Stomach smooth muscle (tissue), 2 donors: ENCODE results near the gene CAPN1.
"Not testable (repeated sequence)": the region's sequence is repeated elsewhere in the genome, so short reads cannot be mapped to it uniquely, and the experiment has no call there.

ENCODE experiments used
- H3K27ac ChIP-seq: one replicate; pipeline ENCODE4 v1.7.0; 2013; ENCODE audit warnings: mild to moderate bottlenecking, low read length, inconsistent platforms
- H3K27me3 ChIP-seq, 2 donors: one replicate each; pipeline ENCODE4 v1.7.0; 2013; ENCODE audit warnings: low read length in 2 of 2; ENCODE audit not compliant: insufficient read depth in 2 of 2, control insufficient read depth in 1 of 2
- H3K36me3 ChIP-seq, 2 donors: one replicate each; pipeline ENCODE4 v1.7.0; 2013; ENCODE audit warnings: low read length in 2 of 2; ENCODE audit not compliant: control insufficient read depth in 2 of 2, insufficient read depth in 2 of 2
- H3K4me1 ChIP-seq: one replicate; pipeline ENCODE4 v1.7.0; 2013; ENCODE audit warnings: low read length; ENCODE audit not compliant: control insufficient read depth, insufficient read depth
- H3K4me3 ChIP-seq, 2 donors: one replicate each; pipeline ENCODE4 v1.7.0; 2013; ENCODE audit warnings: low read length in 2 of 2
- H3K9ac ChIP-seq, 2 donors: one replicate each; pipeline ENCODE4 v1.7.0; 2013; ENCODE audit warnings: low read length in 2 of 2, mild to moderate bottlenecking in 1 of 2
- H3K9me3 ChIP-seq, 2 donors: one replicate each; pipeline ENCODE4 v1.7.0; 2013; ENCODE audit warnings: low read length in 2 of 2; ENCODE audit not compliant: control insufficient read depth in 2 of 2
- donor health status: healthy.
- donor health status: Pancreatic carcinoma.

CAPN1 gene

DNA sequence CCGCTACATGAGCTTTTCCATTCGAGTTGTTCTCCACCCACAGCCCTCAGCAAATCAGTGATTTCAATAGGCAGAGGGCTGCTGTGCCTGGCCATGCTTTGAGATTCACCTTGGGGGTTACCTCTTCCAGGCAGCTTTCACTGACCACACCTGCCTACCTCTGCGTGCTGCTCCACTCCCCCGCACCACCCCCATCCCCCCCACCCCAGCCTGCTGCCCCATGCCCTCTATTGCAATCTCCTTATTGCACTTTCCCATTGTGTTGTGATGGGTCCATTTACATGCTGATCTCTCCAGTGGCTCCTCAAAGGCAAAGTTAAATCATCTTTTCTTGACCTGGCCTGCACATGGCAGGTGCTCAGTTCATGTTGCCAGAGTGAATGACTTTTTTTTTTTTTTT, 62.1 kb downstream of the CAPN1 start:
- Histone ChIP-seq H3K4me1 (no peaks in the 10 kb centered on the region), H3K27me3 (no peaks in the 10 kb centered on the region), H3K27ac (no peak overlapping the region), H3K9ac (no peak overlapping the region), H3K36me3 (no peaks in the 10 kb centered on the region), H3K4me3 (no peak overlapping the region), H3K9me3 (no peaks in the 10 kb centered on the region)

DNA sequence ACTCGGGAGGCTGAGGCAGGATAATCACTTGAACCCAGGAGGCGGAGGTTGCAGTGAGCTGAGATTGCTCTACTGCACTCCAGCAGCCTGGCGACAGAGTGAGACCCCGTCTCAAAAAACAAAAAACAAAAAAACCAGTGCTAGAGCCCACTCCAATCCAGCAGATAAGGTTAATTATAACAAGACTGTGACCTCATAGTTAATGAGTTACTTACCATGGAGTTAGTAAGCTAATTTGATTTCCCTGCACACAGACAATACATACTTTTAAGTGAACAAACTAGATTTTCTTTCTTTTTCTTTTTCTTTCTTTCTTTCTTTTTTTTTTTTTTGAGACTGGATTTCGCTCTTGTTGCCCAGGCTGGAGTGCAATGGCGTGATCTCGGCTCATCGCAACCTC, 63.3 kb downstream of the CAPN1 start:
- H3K27ac ChIP-seq, H3K36me3 ChIP-seq, H3K27me3 ChIP-seq, H3K4me3 ChIP-seq, H3K9me3 ChIP-seq, H3K4me1 ChIP-seq, H3K9ac ChIP-seq: not testable (repeated sequence)

DNA sequence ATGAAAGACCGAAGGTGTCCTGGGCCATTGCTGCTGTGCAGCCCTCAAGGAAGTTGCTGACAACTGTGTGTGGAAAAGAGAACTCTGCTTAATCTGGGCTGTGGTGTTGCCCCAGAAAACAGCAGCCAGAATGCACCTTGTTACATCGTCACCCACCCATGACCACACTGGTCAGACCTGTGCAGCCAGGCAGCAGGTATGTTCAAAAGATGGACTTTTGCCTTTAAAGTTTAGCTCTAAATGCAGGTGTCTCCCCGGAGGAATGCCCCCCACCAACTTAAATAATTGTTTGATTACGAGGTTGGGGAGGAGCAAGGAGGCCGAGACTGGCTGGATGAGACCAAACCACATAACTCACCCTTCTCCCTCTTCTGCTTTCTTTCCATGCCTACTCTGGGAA, 64.8 kb downstream of the CAPN1 start:
- Histone ChIP-seq H3K27me3 (no peaks in the 10 kb centered on the region), H3K4me3 (no peak overlapping the region), H3K9me3 (no peaks in the 10 kb centered on the region), H3K4me1 (no peaks in the 10 kb centered on the region), H3K27ac (no peak overlapping the region), H3K36me3 (no peaks in the 10 kb centered on the region), H3K9ac (no peak overlapping the region)

- not testable (repeated sequence) for H3K27me3 ChIP-seq, H3K4me1 ChIP-seq, H3K9ac ChIP-seq
Observed at GRCh38 chr11:65248184-65248710, 66.5 kb downstream of the CAPN1 start.

GRCh38 chr11:65251476-65251875, 69.7 kb downstream of the CAPN1 start:
- Histone ChIP-seq H3K36me3 (no peaks in the 10 kb centered on the region), H3K9ac (no peak overlapping the region), H3K9me3 (no peaks in the 10 kb centered on the region), H3K27me3 (no peaks in the 10 kb centered on the region), H3K4me3 (no peak overlapping the region), H3K27ac (no peak overlapping the region), H3K4me1 (no peaks in the 10 kb centered on the region)

More at GRCh38 chr11:65248184-65248710, 66.5 kb downstream of the CAPN1 start:
- not testable (repeated sequence) for H3K36me3 ChIP-seq, H3K27ac ChIP-seq, H3K9me3 ChIP-seq, H3K4me3 ChIP-seq

- H3K4me3 ChIP-seq: no peak overlapping the region
- no peaks in the 10 kb centered on the region for H3K36me3 ChIP-seq
- H3K27ac ChIP-seq: no peak overlapping the region
- H3K9me3 ChIP-seq: no peaks in the 10 kb centered on the region
- H3K4me1 ChIP-seq: no peaks in the 10 kb centered on the region
- H3K9ac ChIP-seq: no peak overlapping the region
- no peaks in the 10 kb centered on the region for H3K27me3 ChIP-seq
Observed at GRCh38 chr11:65254724-65255123, 73.0 kb downstream of the CAPN1 start.

DNA sequence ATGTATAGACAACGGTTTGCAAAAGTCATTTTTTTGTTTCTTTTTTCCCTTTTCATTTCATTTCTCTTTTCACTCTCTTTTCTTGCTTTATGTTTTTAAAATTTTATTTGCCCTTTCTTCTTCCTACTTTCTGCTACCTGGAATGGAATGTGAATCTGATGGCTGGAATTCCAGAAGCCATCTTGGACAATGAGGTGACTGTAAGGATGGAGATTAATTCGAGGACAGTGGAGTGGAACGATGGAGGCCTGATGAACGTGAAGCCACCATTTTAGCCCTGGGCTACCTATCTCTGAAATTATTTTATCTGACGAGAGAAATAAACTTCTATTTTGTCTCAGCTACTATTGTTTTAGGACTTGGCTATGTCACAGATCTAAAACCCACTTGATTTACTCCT, 77.3 kb downstream of the CAPN1 start:
- H3K4me1 ChIP-seq: peaks cover 18% of the 10 kb centered on the region

DNA sequence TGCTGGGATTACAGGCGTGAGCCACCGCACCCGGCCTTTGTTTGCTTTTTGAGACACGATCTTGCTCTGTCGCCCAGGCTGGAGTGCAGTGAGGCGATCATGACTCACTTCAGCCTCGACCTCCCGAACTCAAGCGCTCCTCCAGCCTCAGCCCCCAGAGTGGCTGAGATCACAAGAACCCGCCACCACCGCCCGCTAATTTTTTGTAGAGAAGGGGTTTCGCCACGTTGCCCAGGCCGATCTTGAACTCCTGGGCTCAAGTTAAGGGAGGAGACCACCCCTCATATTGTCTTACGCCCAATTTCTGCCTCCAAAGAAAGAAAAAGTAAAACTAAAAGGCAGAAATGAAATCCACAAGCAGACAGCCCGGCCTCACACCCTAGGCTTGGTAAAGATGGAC, 78.6 kb downstream of the CAPN1 start:
- no peak overlapping the region for H3K9ac ChIP-seq
- no peak overlapping the region for H3K27ac ChIP-seq
- H3K4me3 ChIP-seq: no peak overlapping the region
- peaks cover 18% of the 10 kb centered on the region for H3K4me1 ChIP-seq
- H3K36me3 ChIP-seq: no peaks in the 10 kb centered on the region
- no peaks in the 10 kb centered on the region for H3K9me3 ChIP-seq
- no peaks in the 10 kb centered on the region for H3K27me3 ChIP-seq

More for the DNA sequence above, 77.3 kb downstream of the CAPN1 start:
- H3K36me3 ChIP-seq: no peaks in the 10 kb centered on the region
- H3K4me3 ChIP-seq: no peak overlapping the region
- no peaks in the 10 kb centered on the region for H3K9me3 ChIP-seq
- H3K27ac ChIP-seq: no peak overlapping the region
- H3K9ac ChIP-seq: no peak overlapping the region
- no peaks in the 10 kb centered on the region for H3K27me3 ChIP-seq

GRCh38 chr11:65260756-65261590, 79.2 kb downstream of the CAPN1 start:
- Histone ChIP-seq H3K4me3 (peak overlapping the region; percentile 69 to 90), H3K4me1 (peaks cover 18% of the 10 kb centered on the region), H3K36me3 (no peaks in the 10 kb centered on the region), H3K27me3 (no peaks in the 10 kb centered on the region), H3K9ac (peak overlapping the region; percentile 84 to 99), H3K27ac (peak overlapping the region; percentile 91), H3K9me3 (no peaks in the 10 kb centered on the region)
